HG02870 (cell line): ENCODE results near the gene DRAM1.
A peak's percentile ranks its signal among the peaks of the same experiment; 100 is the strongest.

Experiments
- ATAC-seq: cut with Tn5 transposase; IDR thresholded peaks from one replicate; pipeline ENCODE4 v1.9.1; 2021; ENCODE audit warnings: mild to moderate bottlenecking, moderate library complexity; ENCODE audit not compliant: unreplicated experiment

Gene DRAM1, protein sequence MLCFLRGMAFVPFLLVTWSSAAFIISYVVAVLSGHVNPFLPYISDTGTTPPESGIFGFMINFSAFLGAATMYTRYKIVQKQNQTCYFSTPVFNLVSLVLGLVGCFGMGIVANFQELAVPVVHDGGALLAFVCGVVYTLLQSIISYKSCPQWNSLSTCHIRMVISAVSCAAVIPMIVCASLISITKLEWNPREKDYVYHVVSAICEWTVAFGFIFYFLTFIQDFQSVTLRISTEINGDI

DNA sequence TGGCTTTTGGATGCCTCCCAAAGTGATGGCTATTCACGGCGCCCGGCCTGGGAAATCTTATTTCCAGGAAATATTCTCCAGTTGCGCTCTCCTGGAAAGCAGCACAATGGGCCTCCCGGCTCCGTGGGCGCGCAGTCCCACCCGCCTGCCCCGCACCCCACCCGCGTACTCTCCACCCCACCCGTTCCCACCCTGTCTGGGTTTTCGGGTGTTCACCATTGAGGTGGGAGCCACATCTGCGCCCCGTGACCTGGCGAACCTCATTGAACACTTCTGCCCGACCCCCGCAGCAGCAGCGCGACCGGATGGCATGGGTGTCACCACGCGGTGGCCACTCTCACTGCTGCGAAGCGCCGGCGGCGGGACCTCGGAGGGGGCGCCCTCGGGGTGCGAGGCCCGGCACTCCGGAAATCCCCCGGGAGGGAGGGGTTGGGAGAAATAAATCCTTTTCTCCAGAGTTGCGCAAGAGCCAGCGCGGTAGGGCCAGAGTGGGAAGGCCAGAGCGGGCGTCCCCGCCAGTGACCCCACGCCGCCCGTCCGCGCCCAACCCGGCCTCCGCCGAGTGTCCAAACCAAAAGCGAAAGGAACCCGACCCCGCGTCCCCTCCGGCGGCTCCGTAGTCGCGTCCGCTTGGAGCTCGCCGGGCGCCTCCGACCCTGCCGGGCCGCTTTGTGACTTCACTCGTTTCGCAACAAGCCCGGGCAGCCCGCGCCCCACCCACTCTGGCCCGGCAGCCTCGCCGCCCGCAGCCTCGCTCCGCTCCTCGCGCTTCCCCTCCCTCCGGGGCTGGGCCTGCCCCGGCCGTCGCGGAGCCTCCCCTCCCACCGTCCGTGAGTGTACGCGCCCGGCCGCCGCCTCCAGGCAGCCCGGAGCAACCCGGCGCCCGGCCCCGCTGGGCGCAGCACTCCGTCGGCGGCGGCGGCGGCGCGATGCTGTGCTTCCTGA is at the start of gene DRAM1:
Gene DRAM1, plus strand, starts transcription at position 720 of the 945 bp plus-strand sequence. Its CDS starts 210 bp downstream, at position 930.
- peak; percentile 84 for ATAC-seq

DNA sequence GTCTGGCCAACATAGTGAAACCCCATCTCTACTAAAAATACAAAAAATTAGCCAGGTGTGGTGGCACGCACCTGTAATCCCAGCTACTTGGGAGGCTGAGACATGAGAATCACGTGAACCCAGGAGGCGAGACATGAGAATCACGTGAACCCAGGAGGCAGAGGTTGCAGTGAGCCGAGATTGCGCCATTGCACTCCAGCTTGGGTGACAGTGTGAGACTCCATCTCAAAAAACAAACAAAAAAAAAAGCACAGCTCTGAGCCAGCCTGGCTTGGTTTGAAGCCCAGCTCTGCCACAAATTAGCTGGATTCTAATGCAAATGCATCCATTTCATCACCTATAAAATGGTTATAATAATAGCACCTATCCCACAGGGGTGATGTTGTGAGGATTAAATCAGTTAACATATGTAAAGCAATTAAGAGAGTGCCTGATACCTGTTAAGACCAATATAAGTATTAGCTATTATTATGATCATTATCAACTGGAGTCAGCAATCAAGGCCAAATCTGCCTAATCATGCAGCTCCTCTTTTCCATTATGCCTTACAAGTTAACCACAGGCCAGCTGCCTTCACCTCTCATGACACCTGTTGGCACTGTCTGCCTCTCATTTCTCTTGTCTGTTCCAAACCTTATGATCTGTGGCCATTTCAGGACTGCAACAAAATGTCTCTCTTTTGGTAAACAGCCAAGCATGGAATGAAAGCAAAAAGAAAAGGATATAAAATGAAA is 48.8 kb upstream of the DRAM1 start:
- ATAC-seq, result no peak

DNA sequence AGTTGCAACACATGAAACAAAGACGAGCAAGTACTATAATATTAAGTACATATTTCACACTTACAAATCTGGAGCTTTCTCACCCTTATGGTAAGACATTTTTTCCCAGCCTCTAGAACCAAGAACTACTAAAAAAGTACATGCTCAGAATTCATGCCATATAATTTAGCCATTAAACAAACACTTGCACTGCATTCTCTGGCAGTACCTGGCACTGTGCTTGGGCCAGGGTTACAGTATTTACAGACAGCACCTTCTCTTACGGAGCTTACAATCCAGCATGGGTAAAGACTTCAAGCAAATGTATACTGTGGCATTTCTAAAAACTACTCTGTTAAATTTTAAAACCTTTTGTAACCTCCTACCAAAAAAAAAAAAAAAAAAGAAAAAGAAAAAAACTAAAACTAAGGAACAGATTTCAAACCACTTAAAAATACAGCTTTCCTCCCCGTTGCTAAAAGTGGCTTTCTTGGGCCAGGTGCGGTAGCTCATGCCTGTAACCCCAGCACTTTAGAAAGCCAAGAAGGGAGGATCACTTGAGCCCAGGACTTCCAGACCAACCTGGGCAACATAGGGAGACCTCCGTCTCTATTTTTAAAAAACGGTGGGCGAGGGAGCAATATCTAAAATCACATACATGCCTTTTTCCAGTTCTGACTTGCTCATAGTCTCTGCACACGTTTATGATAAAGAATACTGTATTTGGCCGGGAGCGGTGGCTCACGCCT is 47.6 kb upstream of the DRAM1 start:
- ATAC-seq, result no peak

DNA sequence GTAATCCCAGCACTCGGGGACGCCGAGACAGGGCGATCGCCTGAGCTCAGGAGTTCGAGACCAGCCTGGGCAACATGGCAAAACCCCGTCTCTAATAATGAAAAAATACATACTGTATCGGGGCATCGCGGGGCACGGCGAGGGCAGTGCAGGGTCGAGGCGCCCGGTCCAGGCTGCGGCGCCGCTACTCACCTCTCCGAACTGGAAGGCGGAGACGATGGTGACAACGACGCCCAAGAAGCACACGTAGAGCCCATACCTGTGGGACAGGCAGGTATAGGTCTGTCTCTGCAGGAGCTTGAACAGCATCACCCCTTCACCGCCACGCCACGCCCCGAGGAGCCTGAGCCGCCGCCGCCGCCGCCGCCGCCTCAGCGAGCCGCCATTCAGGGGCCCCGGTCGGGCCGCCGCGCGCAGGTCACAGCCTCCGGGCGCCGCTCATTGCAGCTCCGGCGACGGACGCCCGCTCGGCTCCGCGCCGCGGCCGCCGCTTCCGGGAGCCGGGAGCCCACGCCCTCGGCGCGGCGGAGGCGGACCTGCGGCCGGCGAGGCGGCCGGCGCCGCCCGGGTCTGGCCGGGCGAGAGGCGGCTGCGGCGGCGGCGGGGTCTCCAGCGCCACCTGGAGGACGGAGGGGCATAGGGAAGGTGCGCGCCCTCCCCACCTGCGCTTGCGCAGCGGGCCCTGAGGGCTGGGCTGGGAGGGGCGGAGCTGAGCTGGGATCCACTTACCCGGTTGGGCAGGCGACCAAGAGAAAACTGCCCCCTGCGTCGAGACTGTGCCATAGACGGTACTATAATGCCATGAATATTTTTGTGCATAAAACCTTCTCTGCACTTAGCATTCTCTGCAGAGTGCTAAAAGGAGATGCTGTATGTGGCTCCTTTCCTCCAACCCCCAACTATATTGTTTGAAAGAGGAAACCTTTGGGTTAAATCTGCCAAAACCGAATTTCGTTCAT is 46.7 kb upstream of the DRAM1 start, which contains the start of gene GNPTAB:
Gene GNPTAB, minus strand, starts transcription at position 593 of the 959 bp plus-strand sequence. Its CDS starts 284 bp downstream, at position 309.
- ATAC-seq, result peak; percentile 82

DNA sequence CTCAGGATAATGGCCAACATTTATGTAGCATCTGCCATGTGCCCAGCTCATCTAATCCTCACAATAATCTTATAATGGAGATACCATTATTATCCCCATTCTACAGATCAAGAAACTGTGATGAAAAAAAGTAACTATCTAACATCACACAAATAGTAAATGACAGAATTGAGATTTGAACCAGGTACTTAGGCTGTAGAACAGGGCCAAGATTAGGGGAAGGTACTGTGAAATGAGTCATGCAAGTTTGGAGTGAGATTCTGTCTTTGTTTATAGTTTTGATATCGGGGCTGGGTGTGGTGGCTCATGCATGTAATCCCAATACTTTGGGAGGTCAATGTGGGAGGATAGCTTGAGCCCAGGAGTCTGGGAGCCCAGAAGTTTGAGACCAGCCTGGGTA is 45.4 kb upstream of the DRAM1 start:
- ATAC-seq, result no peak

DNA sequence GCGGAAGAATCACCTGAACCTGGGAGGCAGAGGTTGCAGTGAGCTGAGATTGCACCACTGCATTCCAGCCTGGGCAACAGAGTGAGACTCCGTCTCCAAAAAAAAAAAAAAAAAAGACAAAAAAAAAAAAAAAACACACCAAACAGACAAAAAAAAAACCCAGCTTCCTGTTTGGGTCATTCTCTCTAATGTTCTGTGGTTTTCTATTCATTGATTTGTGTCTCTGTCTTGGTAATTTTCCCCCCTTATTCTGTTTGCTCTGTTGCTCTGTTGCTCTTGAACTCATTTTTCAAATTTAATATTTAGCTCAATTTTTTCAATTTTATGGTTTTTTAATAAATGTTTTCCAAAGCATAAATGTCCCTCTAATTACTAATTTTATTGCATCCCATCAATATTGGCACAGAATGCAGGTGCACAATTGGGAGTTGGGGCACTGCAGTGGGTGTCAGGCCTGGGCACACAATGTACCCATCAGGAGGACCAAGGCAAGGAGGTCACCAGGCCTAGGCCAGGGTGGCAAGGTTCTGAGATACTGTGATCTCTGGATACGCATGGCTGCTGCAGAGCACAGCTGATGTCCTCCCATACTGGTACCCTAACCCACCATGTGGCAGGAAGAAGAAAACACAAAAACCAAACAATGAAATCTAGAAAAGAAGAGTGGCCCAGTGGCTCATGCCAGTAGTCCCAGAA is 38.6 kb upstream of the DRAM1 start:
- no peak for ATAC-seq

DNA sequence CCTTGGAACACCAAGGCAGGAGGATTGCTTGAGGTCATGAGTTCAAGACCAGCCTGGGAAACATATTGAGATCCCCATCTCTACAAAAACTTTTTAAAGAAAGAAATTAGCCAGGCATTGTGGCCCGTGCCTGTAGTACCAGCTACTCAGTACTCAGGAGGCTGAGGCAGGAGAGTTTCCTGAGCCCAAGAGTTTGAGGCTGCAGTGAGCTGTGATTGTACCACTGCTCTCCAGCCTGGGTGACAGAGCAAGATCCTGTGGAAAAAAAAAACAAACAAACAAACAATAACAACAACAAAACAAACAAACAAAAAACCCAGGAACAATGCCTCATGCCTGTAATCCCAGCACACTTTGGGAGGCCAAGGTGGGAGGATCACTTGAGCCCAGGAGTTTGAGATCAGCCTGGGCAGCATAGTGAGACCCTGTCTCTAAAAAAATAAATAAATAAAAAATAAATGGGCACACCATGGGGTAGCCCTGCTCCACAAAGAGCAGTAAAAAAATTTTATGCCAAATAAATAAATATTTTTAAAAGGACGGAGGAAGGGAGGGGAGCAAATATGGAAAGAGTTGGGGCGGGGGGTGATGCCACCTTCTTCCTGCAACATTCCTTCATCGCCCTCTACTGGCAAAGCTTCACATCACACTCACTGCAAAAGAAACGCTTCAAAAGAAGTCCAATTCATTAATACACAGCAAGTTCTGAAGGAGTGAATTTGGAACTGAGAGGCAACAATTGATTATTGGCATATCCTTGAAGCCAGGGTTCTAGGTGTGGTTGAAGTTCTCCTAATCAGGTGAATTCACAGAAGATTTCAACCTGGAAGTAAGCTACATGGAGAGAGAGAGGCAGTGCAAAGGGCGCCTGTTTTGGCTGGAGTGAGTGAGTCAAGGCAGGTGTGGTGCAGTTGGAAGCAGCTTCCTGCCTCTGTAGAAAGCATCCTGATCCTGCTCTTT is 37.8 kb upstream of the DRAM1 start:
- ATAC-seq, result no peak

DNA sequence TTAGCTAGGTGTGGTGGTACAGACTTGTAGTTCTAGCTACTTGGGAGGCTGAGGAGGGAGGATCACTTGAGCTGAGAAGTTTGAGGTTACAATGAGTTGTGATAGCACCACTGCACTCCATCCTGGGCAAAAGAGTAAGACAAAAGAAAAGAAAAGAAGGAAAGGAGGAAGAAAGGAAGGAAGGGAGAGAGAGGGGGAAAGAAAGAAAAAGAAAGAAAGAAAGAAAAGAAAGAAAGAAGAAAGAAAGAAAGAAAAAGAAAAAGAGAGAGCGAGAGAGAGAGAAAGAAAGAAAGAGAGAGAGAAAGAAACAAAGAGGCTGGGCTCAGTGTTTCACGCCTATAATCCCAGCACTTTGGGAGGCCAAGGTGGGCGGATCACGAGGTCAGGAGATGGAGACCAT is 36.3 kb upstream of the DRAM1 start:
- no peak for ATAC-seq

DNA sequence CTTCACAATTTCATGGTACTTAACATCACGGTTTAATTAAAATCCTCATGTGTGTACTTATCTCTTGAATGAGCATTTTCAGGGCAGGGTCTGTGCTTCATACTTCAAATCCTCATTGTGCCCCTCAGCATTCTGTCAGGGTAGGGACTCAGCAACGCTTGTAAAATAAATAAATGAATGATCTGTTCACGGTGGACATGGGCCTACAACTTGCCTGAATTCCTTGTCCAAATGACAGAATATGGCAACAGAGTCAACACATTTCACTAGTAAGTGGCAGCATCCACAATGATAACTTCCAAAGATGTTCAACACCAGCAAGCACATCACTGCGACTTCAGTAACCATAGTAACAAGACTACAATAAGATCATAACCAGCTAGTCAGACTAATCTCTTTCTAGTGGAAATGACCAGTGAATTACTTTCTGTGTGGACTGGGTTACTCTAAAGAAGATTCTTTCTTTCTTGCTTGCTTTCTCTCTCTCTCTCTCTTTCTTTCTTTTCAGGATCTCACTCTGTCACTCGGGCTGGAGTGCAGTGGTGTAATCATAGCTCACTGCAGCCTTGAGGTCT is 32.2 kb upstream of the DRAM1 start:
- ATAC-seq, result no peak

DNA sequence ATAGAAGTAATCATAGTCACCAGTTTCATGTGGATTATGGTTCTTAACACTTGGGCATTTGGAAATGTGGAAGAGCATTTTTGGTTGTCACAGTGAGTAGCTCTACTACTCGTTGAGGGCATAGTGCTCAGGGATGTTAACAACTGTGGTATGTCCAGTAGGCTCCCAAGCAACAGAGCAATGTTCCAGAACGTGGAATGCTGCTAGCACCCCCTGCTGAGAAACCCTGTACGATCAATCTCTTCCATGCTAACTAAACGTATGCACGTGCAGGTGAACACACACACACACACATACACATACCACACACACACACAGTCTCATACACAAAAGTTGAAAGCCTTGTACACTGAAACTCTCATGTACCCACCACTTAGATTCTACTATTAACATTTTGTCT is 30.1 kb upstream of the DRAM1 start:
- ATAC-seq, result no peak

DNA sequence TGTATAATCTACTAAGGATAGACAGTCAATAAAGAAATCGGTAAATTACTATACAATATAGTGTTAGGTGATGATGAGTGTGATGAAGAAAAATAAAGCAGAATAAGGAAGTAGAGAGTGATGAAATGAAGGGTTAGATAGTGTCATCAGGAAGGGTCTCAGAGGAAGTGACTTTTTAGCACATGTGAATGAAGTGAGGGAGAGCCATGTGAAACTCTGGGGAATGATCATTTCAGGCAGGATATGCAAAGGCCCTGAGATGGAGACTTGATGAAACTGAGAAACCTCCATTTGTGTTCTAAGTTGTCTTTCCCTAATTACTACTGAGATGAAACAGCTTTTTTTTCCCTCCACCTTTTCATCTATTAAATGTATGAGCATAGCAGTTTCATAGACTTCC is 27.2 kb upstream of the DRAM1 start:
- ATAC-seq, result peak; percentile 48

DNA sequence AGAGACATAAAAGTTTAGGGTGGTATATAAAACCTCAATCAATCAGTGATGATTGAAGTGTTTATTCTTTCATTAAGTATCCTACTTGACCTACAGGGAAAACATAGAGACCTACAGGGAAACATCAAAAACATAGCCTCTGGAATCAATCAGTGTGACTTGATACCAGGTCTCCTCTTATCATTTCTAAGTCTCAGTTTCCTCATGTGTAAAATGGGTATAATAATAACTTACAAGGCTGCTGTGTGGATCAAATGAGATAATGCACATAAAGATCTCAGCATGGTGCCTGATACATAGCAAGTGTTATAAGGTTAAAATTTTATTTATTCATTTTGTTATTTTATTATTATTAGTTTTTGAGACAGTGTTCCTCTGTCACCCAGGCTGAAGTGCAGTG is 24.4 kb upstream of the DRAM1 start:
- ATAC-seq, result no peak

DNA sequence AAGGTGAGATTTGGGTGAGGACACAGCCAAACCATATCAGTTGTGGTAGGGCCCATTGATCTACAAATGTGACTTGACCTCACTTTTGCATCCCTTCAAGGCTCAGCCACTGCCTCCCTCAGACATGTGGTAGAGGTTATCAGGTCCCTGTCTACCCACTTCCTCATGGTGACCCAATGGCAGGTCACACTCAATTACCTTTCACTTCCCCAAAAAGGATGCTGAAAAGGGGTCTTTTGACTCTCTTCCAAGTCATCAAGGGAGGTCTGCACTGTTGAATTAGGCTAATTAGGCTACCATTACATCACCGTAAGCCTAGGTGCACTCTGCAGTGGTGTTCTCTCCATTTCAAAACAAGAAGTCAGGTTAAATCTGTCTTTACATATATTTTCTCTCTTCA is 22.6 kb upstream of the DRAM1 start:
- no peak for ATAC-seq

DNA sequence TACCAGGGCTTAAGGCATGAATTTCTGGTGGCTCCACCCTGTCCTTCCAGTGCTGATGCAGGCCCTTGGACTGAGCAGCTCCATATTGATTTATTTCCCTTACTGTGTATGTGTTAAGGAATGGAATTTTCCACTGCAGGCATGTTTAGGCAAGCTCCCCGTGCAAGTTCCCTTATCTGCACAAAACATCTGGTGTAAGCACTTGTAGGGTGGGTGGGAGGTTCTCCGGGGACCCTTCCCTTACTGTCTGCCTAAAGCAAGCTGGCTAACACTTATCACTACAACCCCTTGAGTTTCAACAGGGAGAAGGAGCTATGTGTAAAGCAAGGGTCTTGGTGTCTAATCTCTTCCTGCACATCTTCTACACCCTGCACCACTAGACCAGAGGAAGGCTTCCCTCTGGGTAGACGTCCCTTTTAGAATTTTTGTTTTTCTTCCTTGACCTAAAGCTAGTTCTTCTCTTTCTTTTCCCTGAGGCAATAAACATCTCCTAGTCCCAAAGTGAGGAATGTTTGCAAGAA is 22.0 kb upstream of the DRAM1 start:
- no peak for ATAC-seq

DNA sequence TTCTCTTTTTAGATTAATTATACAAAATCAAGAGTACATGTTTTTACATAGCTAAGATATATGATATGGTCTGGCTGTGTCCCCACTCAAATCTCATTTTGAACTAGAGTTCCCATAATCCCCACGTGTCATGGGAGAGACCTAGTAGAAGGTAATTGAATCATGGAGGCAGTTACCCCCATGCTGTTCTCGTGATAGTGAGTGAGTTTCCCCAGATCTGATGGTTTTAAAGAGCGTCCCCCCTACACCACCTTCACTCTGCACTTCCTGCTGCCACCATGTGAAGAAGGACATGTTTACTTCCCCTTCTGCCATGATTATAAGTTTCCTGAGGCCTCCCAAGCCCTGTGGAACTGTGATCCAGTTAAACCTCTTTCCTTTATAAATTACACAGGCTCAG is 21.4 kb upstream of the DRAM1 start:
- no peak for ATAC-seq

DNA sequence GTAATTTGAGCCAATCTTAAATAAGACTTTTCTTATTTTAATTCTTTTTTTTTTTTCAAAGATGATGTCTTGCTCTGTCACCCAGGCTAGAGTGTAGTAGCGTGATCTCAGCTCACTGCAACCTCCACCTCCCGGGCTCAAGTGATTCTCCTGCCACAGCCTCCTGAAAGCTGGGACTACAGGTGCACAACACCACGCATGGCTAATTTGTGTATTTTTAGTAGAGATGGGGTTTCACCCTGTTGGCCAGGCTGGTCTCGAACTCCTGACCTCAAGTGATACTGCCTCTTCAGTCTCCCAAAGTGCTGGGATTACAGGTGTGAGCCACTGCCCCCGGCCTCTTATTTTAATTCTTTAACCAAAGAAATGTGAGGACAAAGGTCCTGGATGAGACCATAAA is 20.8 kb upstream of the DRAM1 start:
- peak; percentile 23 for ATAC-seq

DNA sequence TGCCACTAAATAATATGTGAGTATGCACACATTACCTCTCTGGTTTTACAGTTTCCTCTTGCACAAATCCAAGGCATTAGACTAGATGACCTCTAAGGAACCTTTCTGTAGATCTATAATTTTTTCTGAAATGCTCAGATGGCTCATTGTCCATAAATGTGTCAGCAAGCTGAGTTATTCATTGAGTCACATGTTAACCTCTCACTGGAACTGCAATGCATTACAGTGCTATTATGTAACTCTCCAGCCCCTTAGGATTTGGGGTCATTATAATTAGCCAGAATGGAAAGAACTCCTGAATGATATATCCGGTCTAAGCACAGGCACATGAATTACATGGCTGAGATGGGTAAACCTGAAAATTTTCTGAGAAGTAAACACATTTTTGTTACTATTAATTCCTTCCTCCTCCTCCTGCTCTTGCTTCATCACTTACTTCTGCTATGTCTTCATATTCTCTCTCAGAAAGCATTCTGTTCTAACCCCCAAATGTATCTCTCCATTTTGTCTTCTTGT is 20.3 kb upstream of the DRAM1 start:
- ATAC-seq, result peak; percentile 54
